HFFc6 (cell line): ENCODE measurements around the gene CHD9. TPM values are rescaled to one million over a fixed set of nuclear protein-coding genes. Genes with fewer than 3 reads are reported as not detected.
"Not testable (repeated sequence)": the region's sequence is repeated elsewhere in the genome, so short reads cannot be mapped to it uniquely, and the experiment has no call there.

Source experiments
- DNase-seq: peaks from one replicate; pipeline ENCODE4 v3.0.0-alpha.2; 2018
- H3K27ac Mint-ChIP-seq: 2 replicates; pipeline ENCODE4 v1.8.0; 2020; ENCODE audit warnings: mild to moderate bottlenecking, mixed read lengths
- H3K27me3 Mint-ChIP-seq: 2 replicates; pipeline ENCODE4 v1.8.0; 2021; ENCODE audit warnings: mild to moderate bottlenecking, moderate library complexity, mixed read lengths; ENCODE audit not compliant: insufficient read depth
- H3K36me3 Mint-ChIP-seq: 2 replicates; pipeline ENCODE4 v1.8.0; 2021; ENCODE audit warnings: low read depth, mixed read lengths
- H3K4me1 Mint-ChIP-seq: 2 replicates; pipeline ENCODE4 v1.8.0; 2020; ENCODE audit warnings: low read depth, mixed read lengths
- H3K4me3 Mint-ChIP-seq: 2 replicates; pipeline ENCODE4 v1.8.0; 2020; ENCODE audit warnings: mild to moderate bottlenecking, moderate library complexity, mixed read lengths
- H3K9me3 Mint-ChIP-seq: 2 replicates; pipeline ENCODE4 v1.8.0; 2020; ENCODE audit warnings: mild to moderate bottlenecking, mixed read lengths
- total RNA-seq, 6 experiments: library from RNA; stranded (reverse); fragmentation: NEBNext Ultra II Directional; extraction: Animal tissue kit (Norgen Biotek cat#: 25700); gene quantifications; 2 replicates in 1 of 6; 3 replicates in 5 of 6; pipeline ENCODE4 v1.2.3, GENCODE V29; 2021
- TF ChIP-seq, protein P1 (sequence below): fragments of 200-600 bp; sonication (generic); IDR thresholded peaks from 2 replicates; pipeline ENCODE4 v1.5.0; 2021; ENCODE audit warnings: antibody characterized with exemption, mild to moderate bottlenecking

CHD9 gene
- total RNA-seq, 6 experiments from 2014 or later: 39.7 to 48.8 (median 45.7) TPM

DNA sequence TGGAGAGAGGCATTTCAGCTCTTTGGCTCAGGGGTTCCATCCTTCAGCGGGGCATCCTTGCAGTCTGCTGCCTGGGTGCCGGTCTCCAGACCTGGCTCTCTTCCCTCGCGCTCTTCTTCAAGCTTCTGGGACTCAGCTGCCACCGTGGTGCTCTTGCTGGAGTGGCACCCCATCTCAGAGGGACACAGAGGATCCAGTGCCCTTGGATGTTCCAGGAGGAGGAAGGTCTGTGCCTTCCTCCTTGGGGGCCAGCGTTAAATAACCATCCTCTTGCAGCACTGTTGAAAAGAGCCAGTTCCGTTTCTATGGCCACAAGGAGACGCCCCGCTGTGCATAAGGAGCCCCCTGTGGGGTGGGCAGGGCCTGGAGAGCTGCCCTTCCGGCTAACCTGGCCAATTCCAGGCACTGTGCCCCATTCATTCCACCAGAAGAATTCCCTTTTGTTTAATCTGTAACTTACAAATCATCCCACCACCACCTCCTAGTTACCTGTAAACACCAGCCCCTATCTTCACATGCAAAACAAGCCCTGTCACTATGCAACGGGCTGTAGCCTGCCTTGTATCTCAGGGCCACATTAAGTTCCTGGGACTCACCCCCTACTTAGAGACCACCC, 10.7 kb upstream of the CHD9 start:
- Mint-ChIP-seq H3K9me3 (no peaks in the 10 kb centered on the region), H3K4me1 (peaks cover 35% of the 10 kb centered on the region), H3K27me3 (no peaks in the 10 kb centered on the region; the same call in 1 of the 2 replicates), H3K4me3 (no peak overlapping the region; the same call in 1 of the 2 replicates), H3K27ac (peak overlapping the region; percentile 31; the same call in 1 of the 2 replicates), H3K36me3 (peaks cover 33% of the 10 kb centered on the region)
- TF ChIP-seq, protein P1, sequence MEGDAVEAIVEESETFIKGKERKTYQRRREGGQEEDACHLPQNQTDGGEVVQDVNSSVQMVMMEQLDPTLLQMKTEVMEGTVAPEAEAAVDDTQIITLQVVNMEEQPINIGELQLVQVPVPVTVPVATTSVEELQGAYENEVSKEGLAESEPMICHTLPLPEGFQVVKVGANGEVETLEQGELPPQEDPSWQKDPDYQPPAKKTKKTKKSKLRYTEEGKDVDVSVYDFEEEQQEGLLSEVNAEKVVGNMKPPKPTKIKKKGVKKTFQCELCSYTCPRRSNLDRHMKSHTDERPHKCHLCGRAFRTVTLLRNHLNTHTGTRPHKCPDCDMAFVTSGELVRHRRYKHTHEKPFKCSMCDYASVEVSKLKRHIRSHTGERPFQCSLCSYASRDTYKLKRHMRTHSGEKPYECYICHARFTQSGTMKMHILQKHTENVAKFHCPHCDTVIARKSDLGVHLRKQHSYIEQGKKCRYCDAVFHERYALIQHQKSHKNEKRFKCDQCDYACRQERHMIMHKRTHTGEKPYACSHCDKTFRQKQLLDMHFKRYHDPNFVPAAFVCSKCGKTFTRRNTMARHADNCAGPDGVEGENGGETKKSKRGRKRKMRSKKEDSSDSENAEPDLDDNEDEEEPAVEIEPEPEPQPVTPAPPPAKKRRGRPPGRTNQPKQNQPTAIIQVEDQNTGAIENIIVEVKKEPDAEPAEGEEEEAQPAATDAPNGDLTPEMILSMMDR: no peak
- DNase-seq: no peak

DNA sequence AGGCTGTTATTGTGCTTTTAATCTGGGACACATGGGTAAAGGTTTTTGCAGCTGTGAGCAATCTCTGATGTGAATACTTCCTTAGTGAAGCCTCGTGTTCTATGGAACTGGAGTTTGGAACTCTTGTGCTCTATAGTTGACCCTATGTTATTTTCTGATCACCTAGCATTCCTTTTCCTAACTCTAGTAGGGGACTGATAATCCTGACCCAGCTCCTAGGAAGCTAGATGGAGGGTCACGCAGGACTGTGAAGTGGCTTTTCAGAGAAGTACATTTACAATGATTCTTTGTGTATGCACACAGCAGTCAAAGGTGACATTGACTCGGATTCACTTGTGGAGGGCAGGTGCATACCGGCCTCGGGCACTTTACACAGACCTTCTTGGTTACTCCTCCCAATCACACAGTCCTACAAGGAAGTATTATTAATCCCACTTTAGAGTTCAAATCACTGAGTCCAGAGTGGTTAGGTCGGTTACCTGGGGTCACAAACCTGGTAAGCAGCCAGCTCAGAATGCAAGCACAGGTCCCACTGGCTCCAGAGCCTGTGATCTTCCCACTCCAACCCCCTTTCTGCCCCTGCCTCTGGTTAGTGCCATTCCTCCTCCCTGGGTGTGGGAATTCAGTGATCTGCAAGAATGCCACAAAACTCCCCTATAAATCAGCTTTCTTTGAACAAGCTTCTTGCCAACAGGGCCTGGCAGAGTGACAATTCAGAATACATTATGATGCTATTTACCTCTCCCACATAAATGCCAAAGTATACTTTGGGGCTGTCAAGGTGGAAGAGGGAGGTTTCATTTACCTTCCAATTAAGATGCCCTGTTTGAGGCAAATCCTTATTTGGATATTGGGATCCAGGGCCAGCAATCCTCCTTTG, 9.2 kb upstream of the CHD9 start:
- Mint-ChIP-seq H3K9me3 (no peaks in the 10 kb centered on the region), H3K36me3 (peaks cover 23% of the 10 kb centered on the region), H3K4me1 (peaks cover 32% of the 10 kb centered on the region), H3K4me3 (no peak overlapping the region), H3K27me3 (no peaks in the 10 kb centered on the region; the same call in 1 of the 2 replicates), H3K27ac (no peak overlapping the region)
- DNase-seq: no peak
- TF ChIP-seq, protein P1: no peak

DNA sequence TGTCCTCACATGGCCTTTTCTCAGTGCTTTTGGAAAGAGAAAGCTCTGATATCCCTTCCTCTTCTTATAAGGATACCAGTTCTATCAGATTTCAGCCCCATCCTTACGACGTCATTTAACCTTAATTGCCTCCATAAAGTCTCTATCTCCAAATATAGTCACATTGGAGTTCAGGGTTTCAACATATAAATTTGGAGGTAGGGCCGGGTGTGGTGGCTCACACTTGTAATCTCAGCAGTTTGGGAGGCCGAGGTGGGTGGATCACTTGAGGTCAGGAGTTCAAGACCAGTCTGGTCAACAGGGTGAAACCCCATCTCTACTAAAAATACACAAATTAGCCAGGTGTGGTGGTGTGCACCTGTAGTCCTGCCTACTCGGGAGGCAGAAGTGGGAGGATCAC, 7.3 kb upstream of the CHD9 start:
- not testable (repeated sequence) for H3K9me3 Mint-ChIP-seq, H3K4me3 Mint-ChIP-seq, H3K27ac Mint-ChIP-seq, H3K27me3 Mint-ChIP-seq, DNase-seq
- peaks cover 25% of the 10 kb centered on the region for H3K4me1 Mint-ChIP-seq
- peaks cover 19% of the 10 kb centered on the region for H3K36me3 Mint-ChIP-seq

DNA sequence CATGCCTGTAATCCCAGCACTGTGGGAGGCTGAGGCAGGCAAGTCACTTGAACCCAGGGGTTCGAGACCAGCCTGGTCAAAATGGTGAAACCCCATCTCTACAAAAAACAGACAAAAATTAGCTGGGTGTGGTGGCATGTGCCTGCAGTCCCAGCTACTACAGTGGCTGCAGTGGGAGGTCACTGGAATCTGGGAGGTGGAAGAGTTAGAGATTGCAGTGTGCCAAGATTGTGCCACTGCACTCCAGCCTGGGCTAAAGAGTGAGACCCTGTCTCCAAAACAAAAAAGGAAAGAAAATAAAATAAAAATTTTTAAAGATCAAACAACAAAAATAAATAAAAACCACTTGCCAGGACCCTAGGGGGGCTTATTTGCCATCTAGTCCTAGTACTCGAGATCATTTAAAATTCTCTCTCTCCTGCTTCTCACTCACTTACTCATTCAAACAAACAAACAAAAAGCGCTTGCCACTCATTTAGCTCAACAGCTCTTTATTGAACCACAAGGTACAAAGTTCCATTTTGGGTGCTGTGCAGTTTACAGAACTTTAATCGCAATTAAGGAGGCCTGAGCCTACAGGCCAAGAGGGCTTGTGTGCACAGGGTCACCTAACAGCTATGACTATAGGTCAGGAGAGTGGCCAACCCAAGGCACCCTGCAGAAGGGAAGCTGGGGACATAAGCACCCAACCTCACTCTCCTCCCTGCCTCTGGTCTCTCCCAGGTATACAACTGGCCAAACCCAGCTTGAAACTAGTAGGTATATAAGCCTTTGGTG, 6.5 kb upstream of the CHD9 start:
- TF ChIP-seq, protein P1: no peak
- no peaks in the 10 kb centered on the region for H3K9me3 Mint-ChIP-seq
- DNase-seq: no peak
- H3K27ac Mint-ChIP-seq: no peak overlapping the region
- no peaks in the 10 kb centered on the region; the same call in none of the 2 replicates for H3K27me3 Mint-ChIP-seq
- peaks cover 25% of the 10 kb centered on the region for H3K4me1 Mint-ChIP-seq
- H3K36me3 Mint-ChIP-seq: peaks cover 12% of the 10 kb centered on the region
- H3K4me3 Mint-ChIP-seq: no peak overlapping the region

DNA sequence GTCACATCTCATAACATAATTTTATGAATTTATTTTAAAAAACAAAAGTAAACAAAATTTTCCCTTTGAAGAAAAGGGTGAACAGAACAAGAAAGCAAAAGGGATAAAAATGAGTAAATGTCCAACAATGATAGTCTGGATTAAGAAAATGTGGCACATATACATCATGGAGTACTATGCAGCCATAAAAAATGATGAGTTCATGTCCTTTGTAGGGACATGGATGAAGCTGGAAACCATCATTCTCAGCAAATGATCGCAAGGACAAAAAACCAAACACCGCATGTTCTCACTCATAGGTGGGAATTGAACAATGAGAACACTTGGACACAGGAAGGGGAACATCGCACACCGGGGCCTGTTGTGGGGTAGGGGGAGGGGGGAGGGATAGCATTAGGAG, 3.5 kb upstream of the CHD9 start:
- not testable (repeated sequence) for H3K4me3 Mint-ChIP-seq, H3K27me3 Mint-ChIP-seq, H3K9me3 Mint-ChIP-seq, DNase-seq, H3K27ac Mint-ChIP-seq
- Mint-ChIP-seq H3K36me3 (peaks cover 12% of the 10 kb centered on the region), H3K4me1 (peaks cover 37% of the 10 kb centered on the region)
